ENCODE measurements around the gene MAP3K20. TPM values are rescaled to one million over a fixed set of nuclear protein-coding genes. Genes with fewer than 3 reads are reported as not detected.

Gene MAP3K20
- total and polyA plus RNA-seq, 2 donors (not counting 3 experiments of a cell fraction or from before 2014, with no cell fraction given): 7.8 to 31.5 TPM

- Histone ChIP-seq H3K27me3 (ENCODE audit: control insufficient read depth in 2 of 2, insufficient read depth in 2 of 2, low read length in 2 of 2) (peaks cover 0 to under 1% of the 10 kb centered on the region in 2 experiments), H3K9me3 (replicated peaks; ENCODE audit: control insufficient read depth, insufficient read depth, low read length) (no peaks in the 10 kb centered on the region), H3K4me2 (ENCODE audit: insufficient read depth, low read length) (no peak overlapping the region), H2AFZ (ENCODE audit: low read depth, low read length) (no peak overlapping the region), H3K79me2 (ENCODE audit: control insufficient read depth, insufficient read depth, low read length) (no peaks in the 10 kb centered on the region), H3K27ac (ENCODE audit: insufficient read depth, low read depth, low read length) (no peak overlapping the region), H3K4me1 (ENCODE audit: control insufficient read depth, extremely low read depth, insufficient read depth, low read length) (no peaks in the 10 kb centered on the region), H3K4me3 (replicated peaks in 1 of 3; ENCODE audit: insufficient read depth in 1 of 3, low read depth in 1 of 3, low read length in 3 of 3) (no peak overlapping the region), H4K20me1 (replicated peaks; ENCODE audit: control insufficient read depth, extremely low read depth, insufficient read depth, low read length) (no peaks in the 10 kb centered on the region), H3K36me3 (ENCODE audit: control insufficient read depth in 2 of 2, extremely low read depth in 1 of 2, insufficient read depth in 2 of 2, low read length in 2 of 2) (no peaks in the 10 kb centered on the region), H3K9ac (replicated peaks; ENCODE audit: extremely low read depth, insufficient read depth, low read length) (no peak overlapping the region), H3K9me1 (replicated peaks; ENCODE audit: control insufficient read depth, extremely low read depth, insufficient read depth, low read length) (no peaks in the 10 kb centered on the region)
- FAIRE-seq (no peak), DNase-seq (ENCODE audit: low read depth, low spot score) (no peak)
- ChIA-PET POLR2A (no interaction called here), CTCF (no interaction called here)
- BruUV-seq (replicated peaks): no TSS peak
- intact Hi-C loops (cut with micrococcal nuclease): no loop called here
- TF ChIP-seq EZH2 (IDR thresholded peaks at IDR 0.05; ENCODE audit: borderline replicate concordance, low read depth, low read length, severe bottlenecking): no peak
- no peak for TF ChIP-seq FOS (IDR thresholded peaks at IDR 0.05; ENCODE audit: borderline replicate concordance, insufficient read depth, low read length)
- TF ChIP-seq JUN (IDR thresholded peaks at IDR 0.05; ENCODE audit: borderline replicate concordance, insufficient read depth, insufficient read length, low read depth): no peak
- no peak for TF ChIP-seq MAX (IDR thresholded peaks at IDR 0.05; ENCODE audit: insufficient read depth, insufficient read length)
- no peak for TF ChIP-seq POLR2AphosphoS5 (IDR thresholded peaks at IDR 0.05; ENCODE audit: insufficient read depth, low read depth, low read length)
- no peak for TF ChIP-seq GATA2 (IDR thresholded peaks at IDR 0.05; ENCODE audit: insufficient read depth, insufficient read length, low read depth, low read length)
- TF ChIP-seq POLR2A (IDR thresholded peaks at IDR 0.05; ENCODE audit: low read depth, low read length): no peak
- TF ChIP-seq MYC (IDR thresholded peaks at IDR 0.05; ENCODE audit: low read depth, low read length): no peak
- TF ChIP-seq CTCF (IDR thresholded peaks at IDR 0.05; ENCODE audit: extremely low read depth in 1 of 2, insufficient read depth in 1 of 2, low read depth in 1 of 2, low read length in 2 of 2): no peak
- dilution Hi-C loops (cut with MboI; ENCODE audit: extremely low pct_ligation_motif_present, low sequenced_read_pairs): no loop called here
Observed at GRCh38 chr2:173286153-173286809, 210.6 kb downstream of the MAP3K20 start.
